ENCODE measurements around the gene CYP3A5.

CYP3A5 gene

DNA sequence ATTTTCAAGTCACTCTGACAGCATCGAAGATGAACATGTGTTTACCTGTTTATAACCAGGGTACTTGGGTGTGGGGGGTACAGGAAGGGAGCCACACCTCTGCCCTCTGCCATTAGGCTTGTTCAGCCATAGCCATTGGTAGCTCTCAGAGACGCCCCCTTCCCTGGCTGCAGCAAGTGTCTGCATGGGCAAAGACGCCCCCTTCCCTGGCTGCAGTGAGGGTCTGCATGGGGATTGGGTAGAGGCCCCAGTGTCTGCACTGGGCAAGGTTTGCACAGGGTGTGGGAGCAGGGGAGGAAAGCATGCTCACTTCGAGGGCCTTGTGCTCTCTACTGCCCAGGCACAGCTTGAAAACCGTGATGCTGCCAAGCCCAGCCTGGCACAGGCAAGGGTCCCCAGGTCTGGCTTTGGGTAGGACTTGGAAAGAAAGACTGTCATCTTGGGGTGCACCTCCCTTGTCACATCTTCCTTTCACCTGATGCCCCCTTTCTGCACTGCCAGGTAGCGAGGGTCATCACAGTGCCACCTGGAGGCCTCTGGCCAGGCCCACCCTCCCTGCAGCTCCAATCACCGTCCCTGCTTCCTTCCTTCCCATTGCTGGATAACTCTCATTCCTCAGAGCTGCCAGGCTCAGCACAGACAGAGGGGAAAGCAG is 78.0 kb downstream of the CYP3A5 start:
- H3K36me3 Mint-ChIP-seq (ENCODE audit: low read depth): no peaks in the 10 kb centered on the region
- no peak overlapping the region for H3K27ac Mint-ChIP-seq
- TF ChIP-seq, protein P1, sequence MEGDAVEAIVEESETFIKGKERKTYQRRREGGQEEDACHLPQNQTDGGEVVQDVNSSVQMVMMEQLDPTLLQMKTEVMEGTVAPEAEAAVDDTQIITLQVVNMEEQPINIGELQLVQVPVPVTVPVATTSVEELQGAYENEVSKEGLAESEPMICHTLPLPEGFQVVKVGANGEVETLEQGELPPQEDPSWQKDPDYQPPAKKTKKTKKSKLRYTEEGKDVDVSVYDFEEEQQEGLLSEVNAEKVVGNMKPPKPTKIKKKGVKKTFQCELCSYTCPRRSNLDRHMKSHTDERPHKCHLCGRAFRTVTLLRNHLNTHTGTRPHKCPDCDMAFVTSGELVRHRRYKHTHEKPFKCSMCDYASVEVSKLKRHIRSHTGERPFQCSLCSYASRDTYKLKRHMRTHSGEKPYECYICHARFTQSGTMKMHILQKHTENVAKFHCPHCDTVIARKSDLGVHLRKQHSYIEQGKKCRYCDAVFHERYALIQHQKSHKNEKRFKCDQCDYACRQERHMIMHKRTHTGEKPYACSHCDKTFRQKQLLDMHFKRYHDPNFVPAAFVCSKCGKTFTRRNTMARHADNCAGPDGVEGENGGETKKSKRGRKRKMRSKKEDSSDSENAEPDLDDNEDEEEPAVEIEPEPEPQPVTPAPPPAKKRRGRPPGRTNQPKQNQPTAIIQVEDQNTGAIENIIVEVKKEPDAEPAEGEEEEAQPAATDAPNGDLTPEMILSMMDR (IDR thresholded peaks at IDR 0.05): no peak
- peaks cover 23% of the 10 kb centered on the region for H3K27me3 Mint-ChIP-seq (ENCODE audit: low read depth, poor library complexity)
- no peak overlapping the region for H3K4me3 Mint-ChIP-seq
- H3K9me3 Mint-ChIP-seq: no peaks in the 10 kb centered on the region
- H3K4me1 Mint-ChIP-seq: no peaks in the 10 kb centered on the region
- DNase-seq: no peak

DNA sequence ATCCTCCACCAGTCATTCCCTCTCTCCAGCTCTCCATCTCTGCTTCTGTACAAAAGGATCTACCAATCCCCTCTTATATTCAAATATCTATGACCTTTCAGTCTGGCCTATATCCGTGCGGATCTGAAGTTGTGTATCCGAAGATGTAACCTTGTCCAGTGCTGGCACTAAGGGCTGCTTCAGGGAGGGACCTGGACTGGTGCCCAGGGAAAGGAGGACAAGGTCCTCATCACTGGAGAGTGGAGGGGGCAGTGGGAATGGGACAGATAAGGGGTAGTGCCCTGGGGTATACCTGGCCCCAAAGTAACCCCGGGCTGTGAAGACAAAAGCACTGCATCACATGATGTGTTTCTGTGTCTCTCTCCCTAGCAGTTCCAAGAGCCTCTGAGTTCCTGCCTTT is 80.0 kb downstream of the CYP3A5 start:
- H3K27ac Mint-ChIP-seq: no peak overlapping the region
- H3K4me3 Mint-ChIP-seq: no peak overlapping the region
- DNase-seq: no peak
- peaks cover 16% of the 10 kb centered on the region for H3K27me3 Mint-ChIP-seq (ENCODE audit: low read depth, poor library complexity)
- TF ChIP-seq, protein P1 (IDR thresholded peaks at IDR 0.05): no peak
- H3K36me3 Mint-ChIP-seq (ENCODE audit: low read depth): no peaks in the 10 kb centered on the region
- no peaks in the 10 kb centered on the region for H3K9me3 Mint-ChIP-seq
- H3K4me1 Mint-ChIP-seq: no peaks in the 10 kb centered on the region
